ENCODE data around the gene INPP5D. TPM values are rescaled to one million over a fixed set of nuclear protein-coding genes. Genes with fewer than 3 reads are reported as not detected.

INPP5D gene
- total and polyA plus RNA-seq, 4 donors, result 7.6 to 26.1 (median 25.3) TPM

DNA sequence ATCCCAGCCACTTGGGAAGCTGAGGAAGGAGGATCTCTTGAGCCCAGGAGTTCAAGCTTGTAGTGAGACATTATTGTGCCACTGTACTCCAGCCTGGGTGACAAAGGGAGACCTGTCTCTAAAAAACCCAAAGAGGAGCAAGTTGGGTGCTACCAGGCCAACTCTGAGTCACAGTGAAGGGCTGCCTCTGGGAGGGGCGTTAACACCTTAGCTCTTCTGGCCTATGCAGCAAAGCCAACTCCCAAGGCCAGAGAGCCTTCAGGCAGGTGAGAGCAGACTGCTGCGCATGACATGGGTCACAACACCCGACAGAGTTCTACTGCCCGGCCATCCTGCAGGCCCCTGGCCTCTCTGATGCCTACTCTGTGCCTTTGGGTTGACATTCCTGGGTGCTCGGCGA lies 158.7 kb downstream of the INPP5D start:
- 95 to 97% methylated on average over 6 of the region's 6 CpGs for WGBS, 2 donors
- no peaks in the 10 kb centered on the region for H3K36me3 ChIP-seq (ENCODE audit: control insufficient read depth in 4 of 4, insufficient read depth in 4 of 4, low read length in 4 of 4)
- H3K4me3 ChIP-seq, result no peak overlapping the region
- H3K4me1 ChIP-seq (ENCODE audit: control insufficient read depth in 5 of 5, insufficient read depth in 5 of 5, low read length in 5 of 5), result no peaks in the 10 kb centered on the region
- no peak overlapping the region for H3K27ac ChIP-seq (ENCODE audit: low read depth in 1 of 2, low read length in 1 of 2)
- no peaks in the 10 kb centered on the region for H3K27me3 ChIP-seq (ENCODE audit: control insufficient read depth in 3 of 3, insufficient read depth in 3 of 3, low read length in 2 of 3)
- H3K9me3 ChIP-seq (ENCODE audit: control insufficient read depth in 4 of 4, insufficient read depth in 3 of 4, low read length in 3 of 4), result no peaks in the 10 kb centered on the region
- DNase-seq (no peak), ATAC-seq (ENCODE audit: insufficient read depth, low FRiP score) (no peak)
- H3K9ac ChIP-seq (ENCODE audit: insufficient read depth in 1 of 2, low read length in 2 of 2), result no peak overlapping the region
- TF ChIP-seq CTCF (IDR thresholded peaks at IDR 0.05; ENCODE audit: control extremely low read depth, extremely low read depth), result no peak

DNA sequence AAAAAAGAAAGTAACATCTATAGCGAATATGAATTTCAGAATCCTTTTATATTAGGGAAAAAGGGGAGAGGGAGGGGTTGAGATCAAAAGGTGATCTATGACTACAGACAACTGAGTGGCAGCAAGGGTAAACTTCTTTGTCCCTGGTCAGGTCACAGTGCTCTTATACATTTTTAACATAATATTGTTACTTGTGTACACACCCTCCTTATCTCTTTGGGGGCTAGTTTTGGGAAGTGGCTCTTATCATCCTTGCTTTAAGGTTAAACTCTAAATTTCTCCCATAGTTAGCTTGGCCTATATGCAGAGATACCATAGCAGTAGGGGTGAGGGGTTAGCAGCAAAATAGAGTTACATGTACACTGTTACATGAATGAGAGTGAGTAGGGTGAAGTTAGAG lies 159.7 kb downstream of the INPP5D start:
- H3K9me3 ChIP-seq (ENCODE audit: control insufficient read depth in 4 of 4, insufficient read depth in 3 of 4, low read length in 3 of 4), result no peaks in the 10 kb centered on the region
- H3K27me3 ChIP-seq (ENCODE audit: control insufficient read depth in 3 of 3, insufficient read depth in 3 of 3, low read length in 2 of 3), result no peaks in the 10 kb centered on the region
- no peaks in the 10 kb centered on the region for H3K4me1 ChIP-seq (ENCODE audit: control insufficient read depth in 5 of 5, insufficient read depth in 5 of 5, low read length in 5 of 5)
- TF ChIP-seq CTCF (IDR thresholded peaks at IDR 0.05; ENCODE audit: control extremely low read depth, extremely low read depth), result no peak
- DNase-seq, result no peak
- no peak for ATAC-seq (ENCODE audit: insufficient read depth, low FRiP score)
- 93 to 100% methylated on average over 1 of the region's 1 CpG for WGBS, 2 donors
- no peak overlapping the region for H3K9ac ChIP-seq (ENCODE audit: insufficient read depth in 1 of 2, low read length in 2 of 2)
- H3K4me3 ChIP-seq, result no peak overlapping the region
- no peaks in the 10 kb centered on the region for H3K36me3 ChIP-seq (ENCODE audit: control insufficient read depth in 4 of 4, insufficient read depth in 4 of 4, low read length in 4 of 4)
- H3K27ac ChIP-seq (ENCODE audit: low read depth in 1 of 2, low read length in 1 of 2), result no peak overlapping the region

DNA sequence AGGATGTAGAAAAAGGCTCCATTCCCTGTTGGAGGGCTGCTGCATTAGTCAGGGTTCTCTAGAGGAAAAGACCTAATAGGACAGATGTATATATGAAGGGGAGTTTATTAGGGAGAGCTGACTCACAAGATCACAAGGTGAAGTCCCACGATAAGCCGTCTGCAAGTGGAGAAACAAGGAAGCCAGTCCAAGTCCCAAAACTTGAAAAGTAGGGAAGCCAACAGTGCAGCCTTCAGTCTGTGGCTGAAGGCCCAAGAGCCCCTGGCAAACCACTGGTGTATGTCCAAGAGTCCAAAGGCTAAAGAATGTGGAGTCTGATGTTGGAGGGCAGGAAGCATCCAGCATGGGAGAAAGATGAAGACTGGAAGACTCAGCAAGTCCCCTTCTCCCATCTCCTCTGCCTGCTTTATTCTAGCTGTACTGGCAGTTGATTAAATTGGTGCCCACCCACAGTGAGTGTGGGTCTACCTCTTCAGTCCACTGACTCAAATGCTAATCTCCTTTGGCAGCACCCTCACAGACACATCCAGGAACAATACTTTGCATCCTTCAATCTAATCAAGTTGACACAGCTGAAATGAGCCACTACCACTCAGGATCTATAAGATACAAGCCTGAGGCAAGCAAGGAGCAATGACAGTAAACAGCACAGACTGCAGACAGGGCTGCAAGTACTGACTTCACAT lies 161.4 kb downstream of the INPP5D start:
- Histone ChIP-seq H3K36me3 (ENCODE audit: control insufficient read depth in 4 of 4, insufficient read depth in 4 of 4, low read length in 4 of 4) (no peaks in the 10 kb centered on the region), H3K9me3 (ENCODE audit: control insufficient read depth in 4 of 4, insufficient read depth in 3 of 4, low read length in 3 of 4) (peaks cover 0 to 2% (median 0%) of the 10 kb centered on the region in 4 donors), H3K9ac (ENCODE audit: insufficient read depth in 1 of 2, low read length in 2 of 2) (no peak overlapping the region), H3K4me3 (no peak overlapping the region), H3K27ac (ENCODE audit: low read depth in 1 of 2, low read length in 1 of 2) (no peak overlapping the region), H3K4me1 (ENCODE audit: control insufficient read depth in 5 of 5, insufficient read depth in 5 of 5, low read length in 5 of 5) (no peaks in the 10 kb centered on the region), H3K27me3 (ENCODE audit: control insufficient read depth in 3 of 3, insufficient read depth in 3 of 3, low read length in 2 of 3) (no peaks in the 10 kb centered on the region)
- 76 to 80% methylated on average over 2 of the region's 2 CpGs for WGBS, 2 donors
- DNase-seq, result no peak
- ATAC-seq (ENCODE audit: insufficient read depth, low FRiP score), result no peak
- TF ChIP-seq CTCF (IDR thresholded peaks at IDR 0.05; ENCODE audit: control extremely low read depth, extremely low read depth), result no peak

Measured in lung (tissue), 12 donors.